H1 (cell line): Measurements from ENCODE around the gene ZBTB20. TPM values are rescaled to one million over a fixed set of nuclear protein-coding genes. Genes with fewer than 3 reads are reported as not detected.

Experiments used
- CTCF ChIA-PET: fragments of 300-600 bp; sonication (Branson Sonifier 250); formaldehyde crosslinking; loops from one replicate; lab custom pipeline; 2021; ENCODE audit not compliant: partially characterized antibody; lab: Charles Lee
- POLR2A ChIA-PET: fragments of 300-600 bp; sonication (Branson Sonifier 250); formaldehyde crosslinking; loops from one replicate; lab custom pipeline; 2021; ENCODE audit warnings: inconsistent platforms; ENCODE audit not compliant: partially characterized antibody; lab: Charles Lee
- DNase-seq, 2 experiments: peaks; one replicate each; pipeline versions ENCODE4 v3.0.0 to v3.0.0-alpha.2; 2010 to 2022; ENCODE audit warnings: low spot score in 2 of 2, low read depth in 1 of 2, mixed read lengths in 1 of 2
- FAIRE-seq: peaks from 2 replicates; lab custom pipeline; 2011; peaks lifted over from hg19 to GRCh38; lab: Jason Lieb, UNC
- H2AFZ ChIP-seq: 2 replicates; pipeline ENCODE4 v1.8.1; 2012; ENCODE audit warnings: low read length, inconsistent platforms
- H2AK5ac ChIP-seq: 2 replicates; pipeline ENCODE4 v1.6.1; 2013; ENCODE audit warnings: low read depth, low read length
- H2BK120ac ChIP-seq: replicated peaks from 2 replicates; pipeline ENCODE3; 2013; ENCODE audit warnings: low read depth, low read length, inconsistent platforms
- H2BK12ac ChIP-seq: 2 replicates; pipeline ENCODE4 v1.6.1; 2013; ENCODE audit warnings: low read depth, low read length
- H2BK15ac ChIP-seq: 2 replicates; pipeline ENCODE4 v1.6.1; 2013; ENCODE audit warnings: low read length
- H2BK20ac ChIP-seq: 2 replicates; pipeline ENCODE4 v1.6.1; 2013; ENCODE audit warnings: low read length
- H2BK5ac ChIP-seq: 2 replicates; pipeline ENCODE4 v1.6.1; 2013; ENCODE audit warnings: low read depth, low read length
- H3K14ac ChIP-seq: 2 replicates; pipeline ENCODE4 v1.6.1; 2013; ENCODE audit warnings: inconsistent platforms; ENCODE audit not compliant: insufficient read length
- H3K18ac ChIP-seq: 2 replicates; pipeline ENCODE4 v1.6.1; 2013; ENCODE audit warnings: low read length; ENCODE audit errors: extremely low read depth
- H3K23ac ChIP-seq: 2 replicates; pipeline ENCODE4 v1.6.1; 2013; ENCODE audit warnings: inconsistent platforms; ENCODE audit not compliant: insufficient read length
- H3K23me2 ChIP-seq: 2 replicates; pipeline ENCODE4 v1.6.1; 2013; ENCODE audit warnings: low read depth, low read length
- H3K27ac ChIP-seq: 2 replicates; pipeline ENCODE4 v1.6.1; 2011; ENCODE audit warnings: low read depth, low read length, inconsistent platforms
- H3K27me3 ChIP-seq, 4 experiments: replicated peaks in 1 of 4; 1 replicate in 1 of 4; 2 replicates in 3 of 4; pipeline versions ENCODE4 v1.6.1 to v1.8.1; 2011 to 2013; ENCODE audit warnings: low read length in 3 of 4, mild to moderate bottlenecking in 3 of 4, inconsistent platforms in 2 of 4, mixed read lengths in 2 of 4, moderate library complexity in 1 of 4; ENCODE audit not compliant: control insufficient read depth in 3 of 4, insufficient read depth in 3 of 4; ENCODE audit errors: extremely low read depth in 1 of 4
- H3K36me3 ChIP-seq, 4 experiments: 2 replicates each; pipeline versions ENCODE4 v1.6.1 to v1.8.1; 2011 to 2013; ENCODE audit warnings: mild to moderate bottlenecking in 4 of 4, low read length in 3 of 4, moderate library complexity in 2 of 4, control low read depth in 1 of 4, inconsistent platforms in 1 of 4; ENCODE audit not compliant: insufficient read depth in 4 of 4, control insufficient read depth in 2 of 4
- H3K4ac ChIP-seq: replicated peaks from 2 replicates; pipeline ENCODE3; 2013; ENCODE audit warnings: low read length, low read depth, mixed read lengths, inconsistent platforms; ENCODE audit not compliant: insufficient read length
- H3K4me1 ChIP-seq, 4 experiments: replicated peaks in 1 of 4; 1 replicate in 1 of 4; 2 replicates in 3 of 4; pipeline versions ENCODE4 v1.6.1 to v1.8.1; 2011 to 2013; ENCODE audit warnings: low read length in 3 of 4, inconsistent platforms in 2 of 4, mixed read lengths in 1 of 4; ENCODE audit not compliant: insufficient read depth in 4 of 4, control insufficient read depth in 3 of 4
- H3K4me2 ChIP-seq, 2 experiments: 2 replicates each; pipeline versions ENCODE4 v1.6.1 to v1.8.1; 2011 to 2013; ENCODE audit warnings: low read depth in 2 of 2, low read length in 2 of 2, control low read depth in 1 of 2, inconsistent platforms in 1 of 2, mild to moderate bottlenecking in 1 of 2; ENCODE audit not compliant: insufficient read depth in 1 of 2
- H3K4me3 ChIP-seq, 4 experiments: fragments of 200-600, 300-600 bp in 1 of 4; sonication (generic), shearing (Covaris generic), sonication (Bioruptor Twin) in 1 of 4; 2 replicates each; pipeline versions ENCODE4 v1.5.1 to v1.8.1; 2011 to 2016; ENCODE audit warnings: low read length in 4 of 4, low read depth in 3 of 4, control low read depth in 2 of 4, inconsistent platforms in 2 of 4, mild to moderate bottlenecking in 2 of 4, mixed read lengths in 1 of 4, moderate library complexity in 1 of 4; ENCODE audit not compliant: insufficient read depth in 2 of 4; ENCODE audit errors: extremely low read depth in 1 of 4
- H3K56ac ChIP-seq: replicated peaks from 2 replicates; pipeline ENCODE3; 2013; ENCODE audit warnings: low read depth, mild to moderate bottlenecking, mixed read lengths, low read length, inconsistent platforms; ENCODE audit not compliant: insufficient read length
- H3K79me1 ChIP-seq: 2 replicates; pipeline ENCODE4 v1.6.1; 2013; ENCODE audit warnings: low read depth, low read length, control low read depth
- H3K79me2 ChIP-seq, 2 experiments: 2 replicates each; pipeline versions ENCODE4 v1.6.1 to v1.8.1; 2012 to 2013; ENCODE audit warnings: low read length in 2 of 2, mild to moderate bottlenecking in 2 of 2, inconsistent platforms in 1 of 2; ENCODE audit not compliant: insufficient read depth in 2 of 2, control insufficient read depth in 1 of 2
- H3K9ac ChIP-seq, 4 experiments: replicated peaks in 1 of 4; 1 replicate in 1 of 4; 2 replicates in 3 of 4; pipeline versions ENCODE4 v1.6.1 to v1.8.1; 2011 to 2013; ENCODE audit warnings: low read depth in 3 of 4, low read length in 3 of 4, control low read depth in 2 of 4, mild to moderate bottlenecking in 2 of 4, moderate library complexity in 2 of 4, inconsistent platforms in 1 of 4; ENCODE audit errors: extremely low read depth in 1 of 4
- H3K9me3 ChIP-seq, 2 experiments: 2 replicates each; pipeline versions ENCODE4 v1.6.1 to v1.8.1; 2012 to 2013; ENCODE audit warnings: mild to moderate bottlenecking in 2 of 2, moderate library complexity in 2 of 2, control low read depth in 1 of 2, inconsistent platforms in 1 of 2, low read depth in 1 of 2, low read length in 1 of 2, mixed read lengths in 1 of 2; ENCODE audit not compliant: insufficient read depth in 2 of 2
- H4K20me1 ChIP-seq, 2 experiments: replicated peaks in 1 of 2; 2 replicates each; pipeline versions ENCODE3 to v1.8.1; 2011 to 2013; ENCODE audit warnings: inconsistent platforms in 2 of 2, low read length in 2 of 2, mild to moderate bottlenecking in 1 of 2; ENCODE audit not compliant: insufficient read depth in 2 of 2, control insufficient read depth in 1 of 2
- H4K5ac ChIP-seq: 2 replicates; pipeline ENCODE4 v1.6.1; 2013; ENCODE audit warnings: low read length, low read depth, mixed read lengths, inconsistent platforms; ENCODE audit not compliant: insufficient read length
- H4K8ac ChIP-seq: 2 replicates; pipeline ENCODE4 v1.8.0; 2013; ENCODE audit warnings: mild to moderate bottlenecking, moderate library complexity, low read length, inconsistent platforms; ENCODE audit not compliant: insufficient read depth; ENCODE audit errors: extremely low read depth
- H4K91ac ChIP-seq: replicated peaks from 2 replicates; pipeline ENCODE3; 2013; ENCODE audit warnings: low read length, mixed read lengths, inconsistent platforms; ENCODE audit not compliant: insufficient read length
- ASH2L ChIP-seq: fragments of 200-600, 300-600 bp; sonication (generic); IDR thresholded peaks from one replicate; pipeline ENCODE4 v1.7.1; 2017; ENCODE audit warnings: low read length
- BACH1 ChIP-seq: IDR thresholded peaks from 2 replicates; pipeline ENCODE4 v1.6.1; 2012; ENCODE audit warnings: low read length, improper control_type of control experiment
- CBX5 ChIP-seq: fragments of 300-800, 300-1000 bp; sonication (generic); IDR thresholded peaks from 2 replicates; pipeline ENCODE4 v1.7.1; 2016; ENCODE audit warnings: antibody characterized with exemption, low read length, low read depth
- CHD1 ChIP-seq: IDR thresholded peaks from 2 replicates; pipeline ENCODE4 v1.6.1; 2012; ENCODE audit warnings: low read depth, low read length, improper control_type of control experiment
- CREB1 ChIP-seq: IDR thresholded peaks from 2 replicates; pipeline ENCODE4 v1.6.1; 2012; ENCODE audit warnings: inconsistent platforms
- CTBP2 ChIP-seq: IDR thresholded peaks from 2 replicates; pipeline ENCODE4 v1.7.0; 2011; ENCODE audit warnings: borderline replicate concordance, mild to moderate bottlenecking, moderate library complexity, mixed read lengths, low read length; ENCODE audit not compliant: insufficient read depth, insufficient read length
- HDAC2 ChIP-seq, 2 experiments: fragments of 300-600 bp in 1 of 2; sonication (generic) in 1 of 2; IDR thresholded peaks; 2 replicates each; pipeline ENCODE4 v1.6.1; 2011 to 2012; ENCODE audit warnings: low read depth in 2 of 2, low read length in 2 of 2, mild to moderate bottlenecking in 2 of 2, moderate library complexity in 2 of 2, borderline replicate concordance in 1 of 2, inconsistent platforms in 1 of 2
- KDM4A ChIP-seq: IDR thresholded peaks from one replicate; pipeline ENCODE4 v1.7.1; 2012; ENCODE audit warnings: low read depth, mild to moderate bottlenecking, moderate library complexity, low read length, inconsistent platforms; ENCODE audit not compliant: severe bottlenecking
- KDM5A ChIP-seq: fragments of 200-600 bp; IDR thresholded peaks from 2 replicates; pipeline ENCODE4 v1.7.1; 2012; ENCODE audit warnings: mild to moderate bottlenecking, low read length, inconsistent platforms, mixed read lengths
- SP2 ChIP-seq: IDR thresholded peaks from 2 replicates; pipeline ENCODE4 v1.6.1; 2012; ENCODE audit warnings: mild to moderate bottlenecking, low read length, inconsistent platforms
- TAF1 ChIP-seq: IDR thresholded peaks from 2 replicates; pipeline ENCODE4 v1.6.1; 2011; ENCODE audit warnings: mild to moderate bottlenecking, low read depth, low read length
- ZNF274 ChIP-seq: IDR thresholded peaks from 2 replicates; pipeline ENCODE4 v1.7.0; 2012; ENCODE audit warnings: low read length, borderline replicate concordance; ENCODE audit errors: extremely low read depth
- WGBS, 2 experiments: shearing (Covaris generic) in 1 of 2; methylation state at CpG; one replicate each; pipeline versions ENCODE4 v1.1.6 to v1.1.7; 2013 to 2015; ENCODE audit warnings: low lambda C conversion rate in 2 of 2, mixed read lengths in 2 of 2, inconsistent platforms in 1 of 2, low coverage in 1 of 2, missing lambda C conversion rate in 1 of 2; ENCODE audit not compliant: insufficient replicate concordance in 2 of 2, insufficient coverage in 1 of 2, insufficient read length in 1 of 2; ENCODE audit errors: extremely low coverage in 1 of 2, missing lambda C conversion rate in 1 of 2; 5-methylcytosine and 5-hydroxymethylcytosine counted together
- polyA plus RNA-seq, 7 experiments: library from polyadenylated mRNA; depleted of rRNA in 3 of 7; stranded (reverse) in 5 of 7; unstranded in 2 of 7; fragments of >200 nt in 5 of 7; fragments of 200-250 nt in 2 of 7; gene quantifications; 1 replicate in 5 of 7; 2 replicates in 1 of 7; 4 replicates in 1 of 7; pipeline versions ENCODE4 v1.2.1 to v1.2.3, GENCODE V29; 2011 to 2013; ENCODE audit warnings: missing spikeins in 2 of 7, mixed read lengths in 2 of 7
- total RNA-seq: library from RNA; stranded (reverse); fragmentation: NEBNext Ultra II Directional; extraction: Animal tissue kit (Norgen Biotek cat#: 25700); gene quantifications from 2 replicates; pipeline ENCODE4 v1.2.1, GENCODE V29; 2021

ZBTB20 gene
- total and polyA plus RNA-seq, 2 of the 8 experiments (the other 6 are each of a cell fraction or from before 2014, with no cell fraction given): 0.35 to 1.3 TPM

- Histone ChIP-seq H2BK5ac (peak overlapping the region; percentile 77; the same call in 1 of the 2 replicates), H3K36me3 (no peaks in the 10 kb centered on the region), H3K23ac (no peak overlapping the region), H3K4me3 (peak overlapping the region; percentile 63 to 89 (median 75)), H2AK5ac (no peak overlapping the region), H3K9ac (peak overlapping the region; percentile 77 to 91 (median 86)), H3K14ac (no peak overlapping the region), H3K56ac (no peak overlapping the region), H2AFZ (no peak overlapping the region), H3K27me3 (no peaks in the 10 kb centered on the region), H3K4me1 (peaks cover 0 to 3% (median 0%) of the 10 kb centered on the region in 4 experiments; a peak in 1 of 7 replicates), H4K20me1 (no peaks in the 10 kb centered on the region), H4K8ac (no peak overlapping the region; the same call in 1 of the 2 replicates), H3K27ac (peak overlapping the region; percentile 77; the same call in 1 of the 2 replicates), H3K4ac (no peak overlapping the region), H2BK15ac (no peak overlapping the region), H3K9me3 (no peaks in the 10 kb centered on the region), H3K4me2 (peak overlapping the region; percentile 61 to 64), H2BK12ac (no peak overlapping the region), H4K91ac (no peak overlapping the region), H2BK20ac (no peak overlapping the region), H3K23me2 (no peaks in the 10 kb centered on the region), H2BK120ac (no peak overlapping the region), H4K5ac (no peak overlapping the region), H3K79me1 (no peaks in the 10 kb centered on the region), H3K18ac (peak overlapping the region; percentile 38), H3K79me2 (peaks cover 0 to 7% of the 10 kb centered on the region in 2 experiments; a peak in 2 of 4 replicates)
- peak; percentile 94 to 95 for DNase-seq
- POLR2A ChIA-PET: interaction anchor here (1.0 to 2.0 kb wide), 4 partner anchors 17 to 56 kb away, joined by 3 to 4 read pairs (median 4); no protein-coding TSS in a partner anchor
- FAIRE-seq: peak; percentile 96
- WGBS, 2 experiments: 2% methylated on average over 38 of the region's 54 CpGs; no CpG with 5 or more reads in 1 of the 2 experiments
- CTCF ChIA-PET: interaction anchor here (0.7 to 1.5 kb wide), 2 partner anchors 63 to 637 kb away, joined by 3 read pairs; no protein-coding TSS in a partner anchor
- TF ChIP-seq KDM5A: no peak
- no peak for TF ChIP-seq BACH1
- no peak for TF ChIP-seq KDM4A
- TF ChIP-seq ZNF274: no peak
- peak; percentile 72 for TF ChIP-seq TAF1
- TF ChIP-seq CTBP2: peak; percentile 19
- no peak for TF ChIP-seq HDAC2 (IDR thresholded peaks at IDR 0.05; ENCODE audit: borderline replicate concordance in 1 of 2, low read depth in 2 of 2, low read length in 2 of 2)
- TF ChIP-seq CHD1: no peak
- no peak for TF ChIP-seq CBX5
- TF ChIP-seq ASH2L: peak; percentile 79
- TF ChIP-seq CREB1: no peak; the same call in 1 of the 2 replicates
- peak; percentile 81 for TF ChIP-seq SP2
These were observed 447 bp upstream of the ZBTB20 start for GRCh38 chr3:115147329-115148141.
